ENCODE measurements around the gene SMAD6.

The SMAD6 gene

GRCh38 chr15:66677336-66677735 is 24.7 kb upstream of the SMAD6 start:
- no peak overlapping the region for H3K27ac ChIP-seq
- TF ChIP-seq ZFX (IDR thresholded peaks at IDR 0.05) (no peak), CTCF (conservative IDR thresholded peaks at IDR 0.05) (no peak)

GRCh38 chr15:66679061-66679656 is 22.9 kb upstream of the SMAD6 start:
- no peak overlapping the region for H3K27ac ChIP-seq
- no peak for TF ChIP-seq CTCF (conservative IDR thresholded peaks at IDR 0.05)
- no peak for TF ChIP-seq ZFX (IDR thresholded peaks at IDR 0.05)

GRCh38 chr15:66679657-66680108 is 22.4 kb upstream of the SMAD6 start:
- H3K27ac ChIP-seq: no peak overlapping the region
- TF ChIP-seq ZFX (IDR thresholded peaks at IDR 0.05): no peak
- no peak for TF ChIP-seq CTCF (conservative IDR thresholded peaks at IDR 0.05)

- TF ChIP-seq CTCF (conservative IDR thresholded peaks at IDR 0.05) (no peak), ZFX (IDR thresholded peaks at IDR 0.05) (no peak)
- H3K27ac ChIP-seq: no peak overlapping the region
Measured at GRCh38 chr15:66680502-66680901, 21.5 kb upstream of the SMAD6 start.

GRCh38 chr15:66681395-66681794 is 20.6 kb upstream of the SMAD6 start:
- no peak overlapping the region for H3K27ac ChIP-seq
- no peak for TF ChIP-seq ZFX (IDR thresholded peaks at IDR 0.05)
- no peak for TF ChIP-seq CTCF (conservative IDR thresholded peaks at IDR 0.05)

GRCh38 chr15:66682246-66682645 is 19.8 kb upstream of the SMAD6 start:
- no peak overlapping the region for H3K27ac ChIP-seq
- TF ChIP-seq ZFX (IDR thresholded peaks at IDR 0.05) (no peak), CTCF (conservative IDR thresholded peaks at IDR 0.05) (no peak)

- H3K27ac ChIP-seq: no peak overlapping the region
Measured at GRCh38 chr15:66682865-66683264, 19.2 kb upstream of the SMAD6 start.

More at GRCh38 chr15:66682865-66683264, 19.2 kb upstream of the SMAD6 start:
- no peak for TF ChIP-seq ZFX (IDR thresholded peaks at IDR 0.05)
- TF ChIP-seq CTCF (conservative IDR thresholded peaks at IDR 0.05): no peak
